Measurements from ENCODE around the gene CYBA.

CYBA gene

GRCh38 chr16:88650749-88651275 lies at the start of gene CYBA:
Gene CYBA, minus strand, starts transcription at chr16:88651053. Its CDS starts 40 bp downstream, at chr16:88651013.
- DNase-seq (ENCODE audit: low read depth in 2 of 3, low spot score in 2 of 3), result peak; percentile 65 to 83 (median 66)

DNA sequence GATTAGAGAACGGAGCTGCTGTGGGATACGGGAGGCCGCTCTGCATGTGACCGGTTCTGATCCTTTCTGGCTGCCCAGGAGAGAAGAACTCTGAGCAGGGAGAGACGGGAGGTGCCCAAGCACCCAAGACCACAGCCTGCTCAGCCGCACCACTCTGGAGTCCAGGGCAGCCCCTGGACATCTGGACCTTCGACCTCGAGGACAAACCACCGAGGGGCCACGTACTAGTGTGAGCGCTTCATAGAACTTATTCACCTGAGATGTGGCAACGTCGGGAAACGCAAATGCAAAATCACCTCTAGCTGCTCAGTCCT lies 49.4 kb upstream of the CYBA start:
- no peak for DNase-seq (ENCODE audit: low read depth in 2 of 3, low spot score in 2 of 3)

DNA sequence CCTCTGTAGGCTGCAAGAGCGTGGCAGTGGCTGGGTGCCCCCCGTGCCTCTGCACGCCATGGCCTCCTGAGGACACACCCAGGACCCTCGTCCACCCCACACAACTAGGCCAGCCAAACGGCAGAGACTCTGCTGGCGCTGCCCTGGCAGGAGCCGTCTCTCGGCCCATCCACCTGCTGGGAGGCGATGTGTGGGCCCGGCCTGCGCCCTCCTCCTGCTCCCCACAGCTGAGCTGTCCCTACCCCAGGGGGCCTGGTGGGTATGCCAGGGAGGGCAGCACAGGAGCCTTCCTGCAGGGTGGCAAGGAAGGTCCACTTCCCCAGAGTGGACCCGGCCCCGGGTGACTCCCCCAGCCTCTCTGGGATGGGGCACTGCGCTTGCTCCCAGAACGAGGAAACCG lies 48.3 kb upstream of the CYBA start:
- no peak for DNase-seq (ENCODE audit: low read depth in 2 of 3, low spot score in 2 of 3)

DNA sequence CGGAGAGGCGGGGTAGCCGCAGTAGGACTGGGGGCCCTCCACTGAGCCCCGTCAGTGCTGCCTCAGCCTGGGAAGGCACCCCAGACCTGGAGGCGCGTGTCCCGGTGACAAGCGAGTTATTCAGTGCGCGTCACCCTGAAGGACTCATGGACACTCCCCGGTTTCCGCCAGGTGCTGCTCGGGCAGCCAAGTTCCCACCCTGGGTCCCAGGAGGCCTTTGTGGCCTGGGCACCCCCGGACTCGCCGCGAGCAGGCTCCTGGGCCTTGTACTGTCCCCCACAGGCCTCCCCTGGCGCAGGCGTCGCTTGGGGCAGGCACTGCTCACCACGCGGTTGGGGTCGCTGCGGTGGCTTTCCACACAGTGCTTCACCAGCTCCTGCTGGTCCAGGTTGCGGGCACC lies 47.8 kb upstream of the CYBA start:
- no peak for DNase-seq (ENCODE audit: low read depth in 2 of 3, low spot score in 2 of 3)

DNA sequence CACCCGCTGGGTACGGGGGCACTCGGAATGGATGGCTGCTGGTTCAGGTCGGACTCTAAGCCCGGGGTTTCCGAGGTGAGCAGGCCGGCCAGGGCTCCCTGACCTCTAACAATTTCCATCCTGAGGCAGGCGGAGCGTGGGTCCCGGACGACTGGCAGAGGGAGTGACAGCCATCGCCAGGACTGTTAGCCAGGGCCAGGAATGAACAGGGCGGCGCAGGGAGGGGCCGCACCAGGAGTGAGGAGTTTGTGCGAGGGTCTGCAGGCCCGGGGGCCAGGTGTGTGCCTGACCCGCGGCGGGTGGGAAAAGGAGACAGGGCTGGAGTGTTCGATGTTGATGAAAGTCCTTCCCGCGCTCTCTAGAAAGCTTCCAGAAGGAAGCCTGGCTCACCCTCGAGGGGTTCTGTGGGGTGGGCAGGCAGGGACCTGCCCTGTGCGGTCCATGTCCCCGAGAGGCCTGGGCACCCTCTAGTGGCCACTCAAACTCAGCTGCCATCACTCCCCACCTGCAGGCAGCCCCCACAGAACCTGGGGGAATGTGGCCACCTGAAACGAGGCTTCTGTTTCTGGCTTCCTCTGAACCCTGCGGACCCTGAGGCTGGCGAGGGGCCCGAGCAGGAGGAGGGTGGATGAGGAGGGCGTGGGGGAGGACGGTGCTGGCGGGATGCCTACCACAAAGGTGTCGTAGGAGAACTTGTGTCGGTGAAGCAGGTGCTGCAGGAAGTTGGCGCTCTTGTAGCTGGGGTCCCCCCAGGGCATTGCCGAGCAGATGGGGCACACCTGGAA lies 47.2 kb upstream of the CYBA start:
- no peak for DNase-seq (ENCODE audit: low read depth in 2 of 3, low spot score in 2 of 3)

DNA sequence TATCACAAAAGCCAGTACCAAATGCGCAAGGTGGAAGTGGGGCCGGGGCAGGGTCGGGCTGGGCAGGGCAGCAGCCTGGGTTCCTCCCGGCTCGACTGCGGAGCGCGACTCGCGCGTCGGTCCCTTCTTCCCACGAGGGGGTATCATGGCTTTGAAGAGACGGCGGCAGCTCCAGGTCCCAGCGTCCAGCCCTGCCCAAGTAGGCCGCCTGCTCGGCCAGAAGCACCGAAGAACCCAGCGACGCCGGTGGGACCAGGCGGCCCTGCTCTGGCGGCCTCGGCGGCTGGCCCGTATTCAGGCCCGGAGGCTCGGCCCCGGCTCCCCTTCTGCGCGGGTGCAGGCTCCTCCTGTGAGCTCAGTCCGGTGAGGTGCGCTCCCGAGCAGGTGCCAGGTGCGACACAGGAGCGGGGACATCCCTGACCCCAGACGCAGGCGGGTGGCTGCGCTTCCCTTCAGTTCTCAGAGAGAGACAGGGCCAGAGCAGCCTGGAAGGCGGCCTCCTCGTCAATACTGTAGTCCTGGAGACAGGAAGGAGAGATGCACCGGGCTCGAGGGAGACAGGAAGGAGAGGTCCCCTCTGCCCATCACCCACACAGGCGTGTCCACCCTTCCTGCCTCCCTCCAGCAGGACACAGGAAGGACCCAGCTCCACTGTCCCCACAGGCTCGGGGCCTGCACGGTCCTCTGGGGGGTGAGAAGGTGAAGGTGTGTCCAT lies 46.4 kb upstream of the CYBA start:
- DNase-seq (ENCODE audit: low read depth in 2 of 3, low spot score in 2 of 3), result no peak

- no peak for DNase-seq (ENCODE audit: low read depth in 2 of 3, low spot score in 2 of 3)
Measured at GRCh38 chr16:88696441-88696840, 45.6 kb upstream of the CYBA start.

DNA sequence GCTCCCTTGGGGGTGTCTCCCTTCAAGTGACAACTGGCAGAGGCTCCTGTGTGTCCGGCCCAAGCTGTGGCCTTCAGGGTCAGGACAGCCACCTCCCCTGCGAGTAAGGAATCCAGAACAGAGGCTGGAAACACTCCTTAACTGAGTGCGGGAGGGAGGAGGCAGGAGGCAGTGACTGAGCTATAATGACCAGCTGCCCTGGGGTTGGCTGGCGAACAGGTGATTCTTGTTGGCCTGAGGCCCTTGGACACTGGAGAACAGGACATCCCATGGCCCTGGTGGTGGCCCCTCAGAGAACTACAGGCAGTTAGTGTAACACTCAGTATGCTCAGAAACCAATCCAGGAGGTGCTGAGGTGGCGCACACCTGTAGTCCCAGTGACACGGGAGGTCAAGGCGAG lies 44.9 kb upstream of the CYBA start:
- DNase-seq (ENCODE audit: low read depth in 2 of 3, low spot score in 2 of 3), result no peak

GRCh38 chr16:88695218-88695617 lies 44.4 kb upstream of the CYBA start:
- DNase-seq (ENCODE audit: low read depth in 2 of 3, low spot score in 2 of 3), result no peak

- no peak for DNase-seq (ENCODE audit: low read depth in 2 of 3, low spot score in 2 of 3)
Measured at GRCh38 chr16:88694221-88695087, 43.6 kb upstream of the CYBA start.

GRCh38 chr16:88693420-88694177 lies 42.7 kb upstream of the CYBA start:
- no peak for DNase-seq (ENCODE audit: low read depth in 2 of 3, low spot score in 2 of 3)

GRCh38 chr16:88692861-88693260 lies 42.0 kb upstream of the CYBA start:
- no peak for DNase-seq (ENCODE audit: low read depth in 2 of 3, low spot score in 2 of 3)

DNA sequence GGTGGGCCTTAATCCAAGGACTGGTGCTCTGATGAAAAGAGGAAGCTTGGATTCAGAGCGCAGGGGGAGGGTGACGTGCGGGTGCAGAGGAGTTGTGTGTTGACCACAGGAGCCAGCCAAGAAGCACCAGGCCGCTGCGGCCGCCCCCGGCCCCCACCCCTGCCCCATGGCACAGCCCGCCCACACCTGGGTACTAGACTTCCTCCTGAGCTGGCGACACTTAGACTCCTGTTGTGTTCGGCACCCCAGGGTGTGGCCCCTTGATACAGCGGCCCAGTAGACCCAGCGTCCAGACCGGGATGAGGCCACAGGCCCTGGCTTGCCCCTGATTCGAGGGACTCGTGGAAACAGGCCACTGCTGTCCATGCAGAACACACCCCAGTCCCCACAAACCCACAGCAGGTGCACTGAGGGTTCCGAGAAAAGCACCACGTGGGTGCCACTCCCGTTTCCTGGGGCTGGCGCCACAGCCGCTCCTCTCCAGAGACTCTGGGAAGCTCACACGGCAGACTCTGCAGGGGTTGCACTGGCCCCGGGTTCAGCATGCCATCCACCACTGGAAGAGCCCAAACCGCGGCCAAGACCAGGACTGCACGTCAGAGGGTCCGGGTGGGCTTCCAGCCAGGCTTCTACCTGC lies 41.2 kb upstream of the CYBA start:
- DNase-seq (ENCODE audit: low read depth in 2 of 3, low spot score in 2 of 3), result no peak

GRCh38 chr16:88691129-88691813 lies 40.4 kb upstream of the CYBA start:
- DNase-seq (ENCODE audit: low read depth in 2 of 3, low spot score in 2 of 3), result no peak

GRCh38 chr16:88690341-88691128 lies 39.7 kb upstream of the CYBA start:
- DNase-seq (ENCODE audit: low read depth in 2 of 3, low spot score in 2 of 3), result no peak

DNA sequence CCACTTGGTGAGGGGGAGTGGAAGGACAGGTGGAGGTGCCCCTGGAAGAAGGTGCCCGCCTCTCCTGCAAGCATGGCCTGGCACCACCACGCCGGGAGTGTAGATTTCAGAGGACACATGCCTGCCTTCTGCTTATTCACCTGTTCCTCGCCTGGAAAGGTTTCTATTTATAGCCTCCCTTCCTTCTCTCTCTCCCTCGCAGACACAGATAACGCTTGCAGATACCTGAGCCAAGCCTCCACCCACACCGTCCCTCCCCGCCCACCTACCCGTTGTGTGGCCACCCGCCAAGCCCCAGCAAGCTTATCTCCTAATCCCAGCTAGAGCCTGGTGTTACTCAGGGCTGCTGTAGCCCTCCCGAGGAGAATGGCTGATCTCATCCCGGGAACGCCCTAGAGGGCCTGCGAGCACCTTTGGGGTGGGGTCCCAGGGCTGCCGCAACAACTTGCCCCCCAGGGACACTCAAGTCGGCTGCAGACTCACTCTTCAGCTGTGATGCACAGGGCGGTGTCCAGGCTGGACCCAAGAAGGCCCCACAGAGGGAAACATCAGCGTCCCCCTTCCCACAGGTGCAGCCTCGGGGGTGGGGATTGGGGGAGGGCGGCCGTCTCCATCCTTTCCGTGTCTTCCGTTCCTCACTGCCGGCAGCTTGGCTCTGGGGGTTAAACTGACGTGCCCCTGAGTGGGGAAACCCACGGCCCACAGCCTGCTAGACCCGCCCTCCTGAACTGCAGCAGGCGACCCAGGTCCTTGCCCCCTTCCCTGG lies 37.3 kb upstream of the CYBA start:
- DNase-seq (ENCODE audit: low read depth in 2 of 3, low spot score in 2 of 3), result no peak

DNA sequence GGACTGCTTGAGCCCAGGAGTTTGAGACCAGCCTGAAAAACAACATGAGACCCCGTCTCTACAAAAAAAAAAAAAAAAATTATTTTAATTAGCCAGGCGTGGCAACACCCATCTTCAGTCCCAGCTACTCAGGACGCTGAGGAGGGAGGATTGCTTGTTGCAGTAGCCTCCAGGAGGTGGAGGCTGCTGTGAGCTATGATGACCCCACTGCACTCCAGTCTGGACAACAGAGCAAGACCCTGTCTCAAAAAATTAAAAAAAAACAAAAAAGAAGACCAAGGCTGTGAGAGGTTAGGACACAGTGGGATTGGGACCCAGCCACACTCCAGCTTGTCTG lies 36.8 kb upstream of the CYBA start:
- no peak for DNase-seq (ENCODE audit: low read depth in 2 of 3, low spot score in 2 of 3)

DNA sequence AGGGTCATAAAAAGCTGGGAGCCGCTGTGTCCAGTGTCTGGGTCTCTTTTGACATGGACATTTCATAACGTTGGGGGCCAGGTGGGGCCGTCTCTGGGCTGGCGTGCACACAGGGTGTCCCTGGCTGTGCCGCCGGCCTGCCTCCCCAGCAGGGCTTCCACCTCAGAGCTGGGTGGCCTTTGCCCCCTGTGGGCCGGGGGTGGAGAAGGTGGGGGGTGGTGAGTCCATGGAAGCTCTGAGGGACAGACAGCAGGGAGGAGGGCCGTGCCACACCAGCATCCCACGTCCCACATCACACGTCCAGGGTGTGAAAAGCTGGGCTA lies 36.4 kb upstream of the CYBA start:
- no peak for DNase-seq (ENCODE audit: low read depth in 2 of 3, low spot score in 2 of 3)

Measured in activated CD8-positive, alpha-beta memory T cell treated with anti-CD3 and anti-CD28 coated beads for 48 hours (primary cell).